Natural killer cell (primary cell): ENCODE results near the gene KCNK13. TPM values are rescaled to one million over a fixed set of nuclear protein-coding genes. Genes with fewer than 3 reads are reported as not detected.

ENCODE experiments used
- ATAC-seq, 3 donors: fragments of 150-1000 bp in 2 of 3; fragments of 200-7000 bp in 1 of 3; cut with Tn5 transposase; 1 replicate in 1 of 3; 2 replicates in 2 of 3; pipeline ENCODE4 v1.10.0; 2021; ENCODE audit warnings: mild to moderate bottlenecking in 2 of 3, moderate library complexity in 2 of 3
- DNase-seq, 2 donors: peaks; one replicate each; pipeline versions ENCODE4 v3.0.0 to v3.0.0-alpha.2; 2013 to 2021; ENCODE audit warnings: mixed read lengths in 1 of 2
- H3K27ac ChIP-seq: one replicate; pipeline ENCODE4 v1.5.1; 2013; ENCODE audit warnings: mild to moderate bottlenecking, low read length
- H3K27me3 ChIP-seq: one replicate; pipeline ENCODE4 v1.6.1; 2013; ENCODE audit warnings: low read length; ENCODE audit not compliant: control insufficient read depth, insufficient read depth
- H3K36me3 ChIP-seq: one replicate; pipeline ENCODE4 v1.6.1; 2013; ENCODE audit warnings: low read length; ENCODE audit not compliant: control insufficient read depth, insufficient read depth
- H3K4me1 ChIP-seq: one replicate; pipeline ENCODE4 v1.6.1; 2013; ENCODE audit warnings: low read length; ENCODE audit not compliant: control insufficient read depth, insufficient read depth
- H3K4me3 ChIP-seq: one replicate; pipeline ENCODE4 v1.5.1; 2013; ENCODE audit warnings: low read length
- H3K9me3 ChIP-seq: one replicate; pipeline ENCODE4 v1.6.1; 2013; ENCODE audit warnings: low read length; ENCODE audit not compliant: control insufficient read depth, insufficient read depth
- H3K27ac Mint-ChIP-seq, 2 donors: one replicate each; pipeline ENCODE4 v1.8.0; 2022; ENCODE audit warnings: mild to moderate bottlenecking in 2 of 2, mixed read lengths in 2 of 2, moderate library complexity in 1 of 2
- H3K27me3 Mint-ChIP-seq, 2 donors: one replicate each; pipeline ENCODE4 v1.8.0; 2022; ENCODE audit warnings: low read depth in 2 of 2, mixed read lengths in 2 of 2
- H3K36me3 Mint-ChIP-seq: one replicate; pipeline ENCODE4 v1.8.0; 2022; ENCODE audit warnings: mixed read lengths
- H3K4me1 Mint-ChIP-seq, 2 donors: one replicate each; pipeline ENCODE4 v1.8.0; 2022; ENCODE audit warnings: mixed read lengths in 2 of 2
- H3K4me3 Mint-ChIP-seq: one replicate; pipeline ENCODE4 v1.8.0; 2022; ENCODE audit warnings: mild to moderate bottlenecking, moderate library complexity, mixed read lengths
- H3K9me3 Mint-ChIP-seq, 2 donors: one replicate each; pipeline ENCODE4 v1.8.0; 2022; ENCODE audit warnings: mixed read lengths in 2 of 2
- CTCF ChIP-seq: fragments of 200-600 bp; IDR thresholded peaks from one replicate; pipeline ENCODE4 v1.8.0; 2022; ENCODE audit warnings: antibody characterized with exemption
- WGBS: methylation state at CpG from one replicate; pipeline ENCODE4 v1.1.7; 2013; ENCODE audit warnings: missing lambda C conversion rate; ENCODE audit not compliant: insufficient coverage; 5-methylcytosine and 5-hydroxymethylcytosine counted together
- intact Hi-C: fragments of 100-400 bp; cut with micrococcal nuclease; formaldehyde crosslinking; loops from one replicate; pipeline ENCODE4 v1.14.2; 2022
- total RNA-seq, 4 donors: library from RNA; stranded (reverse); fragments of 120-200 nt in 1 of 4; gene quantifications; one replicate each; pipeline versions ENCODE4 v1.2.3 to v1.2.4, GENCODE V29; 2013 to 2022

Gene KCNK13
- total RNA-seq, 3 donors from 2014 or later (not counting 1 experiment from before 2014, with no cell fraction given) = not detected

GRCh38 chr14:90153429-90153828 lies 91.6 kb downstream of the KCNK13 start:
- Histone ChIP-seq H3K27ac (no peak overlapping the region), H3K4me1 (no peaks in the 10 kb centered on the region), H3K36me3 (no peaks in the 10 kb centered on the region), H3K27me3 (no peaks in the 10 kb centered on the region), H3K9me3 (peaks cover 3% of the 10 kb centered on the region), H3K4me3 (no peak overlapping the region)
- H3K36me3 Mint-ChIP-seq = no peaks in the 10 kb centered on the region
- H3K27ac Mint-ChIP-seq = no peak overlapping the region
- H3K9me3 Mint-ChIP-seq = peaks cover 5 to 6% of the 10 kb centered on the region in 2 donors
- DNase-seq (no peak), ATAC-seq (no peak)
- H3K4me1 Mint-ChIP-seq = peaks cover 0 to 6% of the 10 kb centered on the region in 2 donors
- peaks cover 21 to 23% of the 10 kb centered on the region in 2 donors for H3K27me3 Mint-ChIP-seq
- 81% methylated on average over 2 of the region's 2 CpGs for WGBS
- no peak for TF ChIP-seq CTCF
- no peak overlapping the region for H3K4me3 Mint-ChIP-seq
- intact Hi-C loops = no loop called here

GRCh38 chr14:90154110-90154509 lies 92.3 kb downstream of the KCNK13 start:
- Histone ChIP-seq H3K27me3 (no peaks in the 10 kb centered on the region), H3K9me3 (peaks cover 3% of the 10 kb centered on the region), H3K4me1 (no peaks in the 10 kb centered on the region), H3K4me3 (no peak overlapping the region), H3K27ac (no peak overlapping the region), H3K36me3 (no peaks in the 10 kb centered on the region)
- Mint-ChIP-seq H3K27me3 (peaks cover 17 to 20% of the 10 kb centered on the region in 2 donors), H3K36me3 (no peaks in the 10 kb centered on the region), H3K4me3 (no peak overlapping the region), H3K9me3 (peaks cover 5 to 6% of the 10 kb centered on the region in 2 donors), H3K4me1 (peaks cover 0 to 6% of the 10 kb centered on the region in 2 donors), H3K27ac (no peak overlapping the region)
- ATAC-seq (no peak), DNase-seq (no peak)
- intact Hi-C loops = no loop called here
- TF ChIP-seq CTCF = no peak

- intact Hi-C loops = no loop called here
- H3K4me1 ChIP-seq = no peaks in the 10 kb centered on the region
- ATAC-seq = no peak
- H3K27me3 Mint-ChIP-seq = peaks cover 26 to 31% of the 10 kb centered on the region in 2 donors
- H3K9me3 Mint-ChIP-seq = peaks cover 3% of the 10 kb centered on the region in 2 donors
- WGBS = 83% methylated on average over 3 of the region's 3 CpGs
- no peak overlapping the region for H3K4me3 Mint-ChIP-seq
- no peaks in the 10 kb centered on the region for H3K36me3 ChIP-seq
- H3K27ac ChIP-seq = no peak overlapping the region
- no peak overlapping the region for H3K27ac Mint-ChIP-seq
- H3K4me3 ChIP-seq = no peak overlapping the region
- TF ChIP-seq CTCF = no peak
- peaks cover 0 to 3% of the 10 kb centered on the region in 2 donors for H3K4me1 Mint-ChIP-seq
- H3K9me3 ChIP-seq = peaks cover under 1% of the 10 kb centered on the region
- no peak for DNase-seq
- H3K36me3 Mint-ChIP-seq = no peaks in the 10 kb centered on the region
- H3K27me3 ChIP-seq = no peaks in the 10 kb centered on the region
Measured at GRCh38 chr14:90159146-90159545, 97.4 kb downstream of the KCNK13 start.

GRCh38 chr14:90159688-90160087 lies 97.9 kb downstream of the KCNK13 start:
- intact Hi-C loops = no loop called here
- no peaks in the 10 kb centered on the region for H3K36me3 ChIP-seq
- no peak overlapping the region for H3K27ac ChIP-seq
- no peaks in the 10 kb centered on the region for H3K27me3 ChIP-seq
- Mint-ChIP-seq H3K9me3 (no peaks in the 10 kb centered on the region), H3K4me3 (no peak overlapping the region), H3K36me3 (no peaks in the 10 kb centered on the region), H3K27ac (no peak overlapping the region), H3K27me3 (peaks cover 23 to 28% of the 10 kb centered on the region in 2 donors), H3K4me1 (no peaks in the 10 kb centered on the region)
- no peak for TF ChIP-seq CTCF
- 84% methylated on average over 2 of the region's 4 CpGs for WGBS
- no peaks in the 10 kb centered on the region for H3K4me1 ChIP-seq
- H3K9me3 ChIP-seq = no peaks in the 10 kb centered on the region
- DNase-seq (no peak), ATAC-seq (no peak)
- H3K4me3 ChIP-seq = no peak overlapping the region
